ENCODE measurements around the gene CLEC2A. TPM values are rescaled to one million over a fixed set of nuclear protein-coding genes. Genes with fewer than 3 reads are reported as not detected.

CLEC2A gene
- total RNA-seq, 6 experiments from 2014 or later, result not detected

DNA sequence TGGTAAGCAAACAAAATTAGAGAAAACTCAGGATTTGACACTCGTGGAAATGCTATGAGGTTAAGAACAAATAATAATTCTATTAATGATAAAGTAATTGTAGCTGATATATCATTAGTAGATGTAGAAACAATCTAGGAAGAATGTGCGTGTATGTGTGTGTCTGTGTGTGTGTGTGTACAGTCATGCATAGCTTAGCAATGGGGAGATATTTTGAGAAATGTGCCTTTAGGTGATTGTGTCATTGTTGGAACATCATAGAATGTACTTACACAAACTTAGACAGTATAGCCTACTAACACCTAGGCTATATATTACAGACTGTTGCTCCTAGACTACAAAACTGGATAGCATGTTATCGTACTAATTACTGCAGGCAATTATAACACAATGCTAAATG is 5.3 kb downstream of the CLEC2A start:
- Histone ChIP-seq H3K27ac (no peak overlapping the region), H3K27me3 (no peaks in the 10 kb centered on the region), H3K9me3 (no peaks in the 10 kb centered on the region), H3K4me3 (no peak overlapping the region), H3K4me1 (peaks cover 0 to 3% (median 0%) of the 10 kb centered on the region in 4 donors), H3K36me3 (no peaks in the 10 kb centered on the region)
- TF ChIP-seq POLR2A (IDR thresholded peaks at IDR 0.05) (no peak), CTCF (IDR thresholded peaks at IDR 0.05) (no peak)
- no peak for DNase-seq
- WGBS (ENCODE audit: insufficient coverage, low coverage, low lambda C conversion rate, missing lambda C conversion rate), result 53% methylated on average over 3 of the region's 3 CpGs
- no peak for ATAC-seq
- intact Hi-C loops (cut with DNase I), result no loop called here

- intact Hi-C loops (cut with DNase I), result no loop called here
- peaks cover 0 to 3% (median 0%) of the 10 kb centered on the region in 4 donors for H3K4me1 ChIP-seq
- ATAC-seq (peak; percentile 88 to 94 (median 90)), DNase-seq (no peak)
- peak overlapping the region; percentile 11 to 47 (median 15) for H3K4me3 ChIP-seq
- TF ChIP-seq CTCF (IDR thresholded peaks at IDR 0.05) (peak; percentile 54 to 68 (median 60)), POLR2A (IDR thresholded peaks at IDR 0.05) (no peak)
- no peaks in the 10 kb centered on the region for H3K36me3 ChIP-seq
- no peaks in the 10 kb centered on the region for H3K27me3 ChIP-seq
- no peaks in the 10 kb centered on the region for H3K9me3 ChIP-seq
- no peak overlapping the region for H3K27ac ChIP-seq
- 3% methylated on average over 5 of the region's 5 CpGs for WGBS (ENCODE audit: insufficient coverage, low coverage, low lambda C conversion rate, missing lambda C conversion rate)
Observed at GRCh38 chr12:9925705-9926393, 6.3 kb downstream of the CLEC2A start.

- H3K36me3 ChIP-seq, result no peaks in the 10 kb centered on the region
- TF ChIP-seq POLR2A (IDR thresholded peaks at IDR 0.05) (no peak), CTCF (IDR thresholded peaks at IDR 0.05) (no peak)
- intact Hi-C loops (cut with DNase I), result no loop called here
- H3K9me3 ChIP-seq, result no peaks in the 10 kb centered on the region
- ATAC-seq, result no peak
- no peak overlapping the region for H3K4me3 ChIP-seq
- DNase-seq, result no peak
- no peaks in the 10 kb centered on the region for H3K27me3 ChIP-seq
- H3K4me1 ChIP-seq, result peaks cover 0 to 3% (median 0%) of the 10 kb centered on the region in 4 donors
- H3K27ac ChIP-seq, result no peak overlapping the region
- WGBS (ENCODE audit: insufficient coverage, low coverage, low lambda C conversion rate, missing lambda C conversion rate), result 93% methylated on average over 1 of the region's 1 CpG
Observed at GRCh38 chr12:9922429-9922828, 9.7 kb downstream of the CLEC2A start.

DNA sequence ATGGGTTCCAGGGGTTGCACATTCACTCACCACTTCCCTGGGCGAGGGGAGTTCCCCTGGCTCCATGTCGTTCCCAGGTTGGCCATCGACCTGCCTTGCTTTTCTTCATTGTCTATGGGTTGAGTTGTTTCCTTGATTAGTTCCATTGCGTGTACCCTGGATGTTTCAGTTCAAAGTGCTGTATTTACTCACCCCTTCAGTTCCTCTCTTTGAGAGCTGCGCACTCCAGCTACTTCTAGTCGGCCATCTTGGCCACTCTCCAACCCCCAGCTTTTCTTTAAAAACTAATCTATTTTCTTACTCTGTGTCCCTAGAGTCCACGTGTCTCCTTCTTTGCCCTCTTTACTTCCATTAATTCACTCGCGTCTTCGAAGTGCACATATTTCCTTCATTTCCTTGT is 11.7 kb downstream of the CLEC2A start:
- H3K36me3 ChIP-seq, result no peaks in the 10 kb centered on the region
- no peak overlapping the region for H3K27ac ChIP-seq
- DNase-seq (no peak), ATAC-seq (no peak)
- 87% methylated on average over 9 of the region's 10 CpGs for WGBS (ENCODE audit: insufficient coverage, low coverage, low lambda C conversion rate, missing lambda C conversion rate)
- intact Hi-C loops (cut with DNase I), result no loop called here
- peaks cover 0 to under 1% (median 0%) of the 10 kb centered on the region in 4 donors for H3K4me1 ChIP-seq
- no peaks in the 10 kb centered on the region for H3K9me3 ChIP-seq
- no peak overlapping the region for H3K4me3 ChIP-seq
- no peaks in the 10 kb centered on the region for H3K27me3 ChIP-seq
- TF ChIP-seq CTCF (IDR thresholded peaks at IDR 0.05), result no peak
- no peak for TF ChIP-seq POLR2A (IDR thresholded peaks at IDR 0.05)
